T follicular helper cell (primary cell): ENCODE data around the gene TMBIM1.
A peak's percentile ranks its signal among the peaks of the same experiment; 100 is the strongest.

ENCODE experiments used
- DNase-seq: peaks from one replicate; pipeline ENCODE4 v3.0.0-alpha.2; 2020; ENCODE audit warnings: low read depth

Gene TMBIM1

DNA sequence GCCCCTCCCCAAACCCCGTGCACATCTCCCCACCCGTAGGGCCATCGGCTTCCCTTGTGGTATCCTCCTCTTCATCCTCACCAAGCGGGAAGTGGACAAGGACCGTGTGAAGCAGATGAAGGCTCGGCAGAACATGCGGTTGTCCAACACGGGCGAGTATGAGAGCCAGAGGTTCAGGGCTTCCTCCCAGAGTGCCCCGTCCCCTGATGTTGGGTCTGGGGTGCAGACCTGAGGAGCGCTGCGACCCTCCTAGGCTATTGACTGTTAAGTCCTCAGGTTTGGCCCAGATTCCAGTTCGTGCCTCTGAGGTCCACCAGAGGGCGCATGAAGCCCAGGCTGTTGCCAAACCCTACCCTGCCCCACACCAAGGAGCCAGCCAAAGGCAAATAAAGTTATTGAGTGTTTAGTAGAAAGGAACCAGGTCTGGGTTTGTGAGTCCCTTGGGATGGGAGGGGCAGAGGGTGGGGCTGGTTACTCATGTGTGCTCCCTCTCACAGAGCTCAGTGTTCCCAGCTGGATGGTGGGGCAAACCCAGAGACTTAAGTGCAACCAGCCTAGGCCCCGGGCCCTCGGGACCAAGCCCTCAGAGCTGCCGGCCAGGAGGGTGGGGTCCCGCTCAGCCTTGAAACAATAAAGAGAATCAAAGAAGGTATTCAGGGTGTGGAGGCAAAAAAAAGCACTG, 19.6 kb downstream of the TMBIM1 start:
- DNase-seq, result peak; percentile 73

DNA sequence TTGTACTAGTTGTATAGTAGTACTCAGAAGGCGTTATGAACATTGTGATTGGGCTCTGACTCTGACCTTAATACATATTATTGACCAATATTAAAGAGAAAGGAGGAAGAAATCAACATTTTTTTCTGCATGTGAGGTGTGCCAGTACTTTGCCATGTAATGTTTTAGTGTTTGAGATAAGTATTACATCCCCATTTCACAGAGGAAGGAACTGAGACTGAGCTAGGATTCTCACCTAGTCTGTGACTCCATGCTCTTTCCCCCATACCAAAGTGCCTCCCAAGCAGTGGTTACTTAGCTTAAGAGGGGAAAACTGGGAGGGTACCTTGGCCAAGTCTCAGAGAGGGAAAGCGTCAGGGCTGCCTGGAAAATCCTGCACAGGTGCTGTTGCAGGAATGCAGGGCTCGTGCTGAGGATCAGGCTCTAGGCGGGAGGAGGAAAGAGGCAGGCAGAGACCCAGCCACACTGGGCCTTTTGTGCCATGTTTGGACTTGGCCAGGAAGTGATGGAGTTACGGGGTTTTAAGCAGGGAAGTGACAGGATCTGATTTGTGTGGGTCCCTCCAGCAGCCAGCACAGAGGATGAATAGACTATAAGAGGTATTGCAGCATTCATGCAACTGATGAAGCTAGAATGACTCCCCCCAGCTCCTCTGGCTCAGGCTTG, 20.3 kb downstream of the TMBIM1 start:
- DNase-seq, result no peak

DNA sequence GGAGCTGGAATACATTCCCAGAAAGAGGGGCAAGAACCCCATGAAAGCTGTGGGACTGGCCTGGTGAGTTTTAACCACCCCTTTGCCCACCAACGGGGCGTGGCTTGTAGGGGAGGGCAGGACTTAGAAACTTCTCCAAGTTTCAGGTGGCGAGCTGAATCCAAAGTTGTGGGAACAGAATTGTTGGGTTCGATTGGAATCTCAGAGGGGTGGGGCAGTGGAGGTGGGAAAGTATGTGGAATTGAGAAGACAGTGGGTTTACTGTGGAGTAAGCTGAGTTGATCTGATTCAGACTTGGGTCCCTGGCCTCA, 20.9 kb downstream of the TMBIM1 start:
- no peak for DNase-seq

DNA sequence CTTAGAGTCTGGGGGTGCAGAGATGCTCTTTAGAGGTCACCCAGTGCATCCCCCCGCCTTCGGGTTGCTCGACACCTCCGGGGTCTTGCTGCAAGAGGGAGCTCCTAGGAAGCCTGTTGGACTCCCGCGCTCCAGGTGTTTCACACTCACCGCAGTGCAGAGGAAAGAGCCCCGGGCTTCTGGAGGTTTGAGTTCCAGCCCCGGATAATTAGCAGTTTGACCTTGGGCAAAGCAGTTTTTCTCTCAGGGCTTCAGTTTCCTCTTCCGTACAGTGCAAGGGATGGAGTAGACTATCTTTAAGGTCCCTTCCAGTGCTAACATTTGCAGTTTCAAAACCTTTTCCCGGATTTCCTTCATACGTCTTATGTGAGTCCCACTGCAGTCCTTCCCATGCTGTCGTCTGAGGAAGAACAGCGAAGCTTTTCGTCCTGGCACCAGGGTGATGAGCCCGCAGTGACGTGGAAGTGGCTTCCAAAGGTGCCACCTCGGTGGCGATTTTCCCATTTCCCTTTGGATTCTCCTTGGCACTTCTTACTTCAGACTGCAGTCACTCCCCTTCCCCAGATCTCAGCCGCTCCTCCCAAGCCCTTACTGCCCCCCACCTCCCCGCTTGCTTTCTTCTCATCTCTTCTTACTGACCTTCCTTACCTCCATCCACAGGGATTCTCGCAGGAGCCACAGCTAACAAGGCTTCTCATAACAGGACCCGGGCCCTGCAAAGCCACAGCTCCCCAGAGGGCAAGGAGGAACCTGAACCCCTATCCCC, 21.4 kb downstream of the TMBIM1 start:
- no peak for DNase-seq

DNA sequence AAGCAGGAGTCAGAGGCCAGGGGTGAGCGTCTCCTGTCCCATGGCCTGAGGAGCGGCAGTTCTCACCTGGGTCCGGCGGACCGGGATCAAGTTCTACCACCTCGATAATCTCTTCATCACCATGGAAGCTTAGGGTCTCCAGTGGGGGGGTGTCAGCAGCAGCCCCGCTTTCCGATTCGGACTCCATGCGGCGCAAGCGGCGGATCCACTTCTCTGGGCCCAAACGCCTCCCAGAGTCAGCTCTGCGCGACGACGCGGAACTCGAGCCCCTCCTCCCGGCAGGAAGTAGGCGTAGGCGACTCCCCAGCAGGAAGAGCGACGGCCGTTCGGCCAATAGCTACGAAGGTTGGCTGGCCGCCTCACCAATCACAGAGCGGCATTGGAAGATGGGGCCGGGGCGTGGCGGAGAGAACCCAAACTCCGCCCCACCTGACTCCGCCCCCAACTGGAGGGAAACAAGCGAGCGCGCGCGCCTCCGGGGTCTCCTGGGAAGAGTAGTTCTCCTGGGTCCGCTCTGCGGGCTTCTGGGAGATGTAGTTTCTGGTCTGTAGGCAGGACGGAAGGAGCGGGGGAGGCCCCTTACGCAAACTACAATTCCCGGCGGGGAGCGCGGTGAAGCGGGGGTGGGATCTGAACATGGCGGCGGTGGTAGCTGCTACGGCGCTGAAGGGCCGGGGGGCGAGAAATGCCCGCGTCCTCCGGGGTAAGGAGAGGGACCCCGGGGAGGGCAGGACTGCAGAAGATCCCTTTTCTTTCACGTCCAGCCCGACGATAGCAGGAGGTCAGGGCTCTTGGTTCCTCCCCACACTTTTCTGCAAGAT, 22.2 kb downstream of the TMBIM1 start, which contains the start of the genes AAMP and PNKD:
Gene AAMP, minus strand, starts transcription at position 238 of the 821 bp plus-strand sequence. Its CDS starts 51 bp downstream, at position 187.
Gene PNKD, plus strand, starts transcription at position 620 of the 821 bp plus-strand sequence. Its CDS starts 17 bp downstream, at position 637.
- DNase-seq, result peak; percentile 100

DNA sequence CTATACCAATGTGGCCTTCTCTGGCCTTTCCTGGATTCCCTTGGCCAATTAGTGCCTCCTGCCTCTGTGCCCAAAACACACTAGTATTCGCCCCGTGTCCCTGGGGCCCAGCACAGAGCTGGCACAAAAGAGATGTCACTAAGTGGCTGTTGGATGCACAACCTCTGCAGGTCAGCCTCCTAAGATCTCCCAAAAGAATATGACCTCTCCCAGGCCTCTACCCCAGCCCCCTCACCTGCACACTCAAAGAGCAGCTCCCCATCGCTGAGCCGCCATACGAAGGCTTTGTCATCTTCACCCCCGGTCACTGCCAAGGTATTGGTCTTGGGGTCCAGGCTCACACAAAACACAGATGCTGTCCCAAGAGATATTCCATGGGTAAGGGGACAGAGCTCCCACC, 25.0 kb downstream of the TMBIM1 start:
- DNase-seq, result no peak

DNA sequence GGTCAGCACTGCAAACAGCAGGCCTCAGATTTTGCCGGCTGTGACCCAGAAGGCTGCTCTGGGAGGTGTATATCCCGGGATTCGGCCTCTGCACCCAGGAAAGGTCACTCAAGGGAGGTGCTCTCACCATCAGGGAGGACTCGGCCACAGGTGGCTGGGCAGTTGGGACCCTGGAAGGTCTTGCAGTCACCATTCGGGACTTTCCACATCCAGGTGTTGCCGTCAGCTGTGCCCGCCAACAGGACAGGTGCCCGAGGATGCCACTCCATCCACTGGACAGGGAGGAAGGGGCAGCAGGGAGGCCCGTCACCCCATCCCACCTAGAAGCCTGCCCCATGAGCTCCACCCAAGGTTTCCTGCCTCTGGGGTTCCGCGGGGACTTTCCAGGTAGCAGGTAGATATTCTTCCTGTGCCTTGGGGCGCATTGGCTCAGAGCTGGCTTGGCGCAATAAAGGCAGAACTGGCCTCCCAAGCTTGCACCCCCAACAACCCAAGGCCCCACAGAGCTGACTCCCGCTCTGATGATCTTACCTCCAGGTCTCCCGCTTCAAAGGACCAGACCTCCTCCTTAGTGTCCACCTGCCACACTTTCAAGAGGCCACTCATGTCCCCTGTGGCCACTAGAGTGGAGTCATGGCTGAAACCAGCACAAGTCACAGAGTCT, 25.9 kb downstream of the TMBIM1 start:
- DNase-seq, result no peak

DNA sequence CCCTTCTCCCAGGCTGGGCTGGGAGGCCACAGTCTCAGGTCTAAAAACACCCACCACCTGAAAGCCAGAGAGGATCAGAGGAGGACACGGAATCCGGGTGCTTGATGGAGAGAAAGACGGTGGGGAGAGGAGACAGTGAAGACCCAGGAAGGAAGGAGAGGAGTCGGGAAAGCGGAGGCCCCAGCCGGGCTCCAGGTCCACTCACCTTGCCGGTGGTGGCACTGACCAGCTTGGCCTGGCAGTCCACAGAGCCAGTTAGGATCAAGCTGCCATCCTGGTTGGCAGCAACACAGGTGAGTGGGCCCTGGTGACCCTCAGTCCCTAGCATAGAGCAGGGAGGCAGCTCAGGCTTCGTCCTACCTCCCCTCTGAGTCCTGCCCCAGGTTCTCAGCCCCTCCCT, 26.7 kb downstream of the TMBIM1 start:
- no peak for DNase-seq

DNA sequence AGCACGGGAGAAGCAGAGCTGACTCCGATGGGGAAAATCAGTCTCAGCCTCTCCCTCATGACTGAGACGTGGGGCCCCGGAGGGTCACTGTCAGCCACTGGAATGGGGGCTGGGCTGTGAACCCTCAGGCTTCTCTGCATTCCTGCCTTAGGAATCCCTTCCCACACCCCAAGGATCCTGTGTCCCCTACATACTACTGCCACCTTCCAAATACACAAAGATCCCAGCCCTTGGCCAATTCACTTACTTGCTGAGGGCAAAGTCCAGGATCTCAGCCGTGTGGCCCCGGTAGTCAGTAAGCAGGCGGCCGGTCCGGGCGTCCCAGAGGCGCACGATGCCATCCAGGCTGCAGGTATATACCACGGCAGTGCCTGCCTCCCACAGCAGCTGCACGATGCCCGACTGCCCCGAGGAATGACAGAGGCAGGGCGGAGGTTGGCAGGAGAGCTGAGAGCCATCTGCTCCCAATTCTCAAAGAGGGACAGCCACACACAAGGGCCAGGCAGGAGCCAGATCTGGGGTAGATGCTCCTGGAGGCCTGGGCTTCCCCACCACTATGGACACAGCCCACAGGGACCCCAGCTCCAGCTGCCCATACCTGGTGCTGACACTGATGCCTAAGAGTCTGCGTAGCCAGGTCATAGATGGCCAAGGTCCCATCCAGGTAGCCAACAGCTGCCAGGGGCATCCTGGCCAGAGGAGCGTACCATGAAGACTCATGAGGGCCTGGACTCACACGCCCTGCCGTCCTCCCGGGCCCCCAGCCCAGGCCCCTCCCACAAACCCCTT, 27.3 kb downstream of the TMBIM1 start:
- DNase-seq, result no peak

DNA sequence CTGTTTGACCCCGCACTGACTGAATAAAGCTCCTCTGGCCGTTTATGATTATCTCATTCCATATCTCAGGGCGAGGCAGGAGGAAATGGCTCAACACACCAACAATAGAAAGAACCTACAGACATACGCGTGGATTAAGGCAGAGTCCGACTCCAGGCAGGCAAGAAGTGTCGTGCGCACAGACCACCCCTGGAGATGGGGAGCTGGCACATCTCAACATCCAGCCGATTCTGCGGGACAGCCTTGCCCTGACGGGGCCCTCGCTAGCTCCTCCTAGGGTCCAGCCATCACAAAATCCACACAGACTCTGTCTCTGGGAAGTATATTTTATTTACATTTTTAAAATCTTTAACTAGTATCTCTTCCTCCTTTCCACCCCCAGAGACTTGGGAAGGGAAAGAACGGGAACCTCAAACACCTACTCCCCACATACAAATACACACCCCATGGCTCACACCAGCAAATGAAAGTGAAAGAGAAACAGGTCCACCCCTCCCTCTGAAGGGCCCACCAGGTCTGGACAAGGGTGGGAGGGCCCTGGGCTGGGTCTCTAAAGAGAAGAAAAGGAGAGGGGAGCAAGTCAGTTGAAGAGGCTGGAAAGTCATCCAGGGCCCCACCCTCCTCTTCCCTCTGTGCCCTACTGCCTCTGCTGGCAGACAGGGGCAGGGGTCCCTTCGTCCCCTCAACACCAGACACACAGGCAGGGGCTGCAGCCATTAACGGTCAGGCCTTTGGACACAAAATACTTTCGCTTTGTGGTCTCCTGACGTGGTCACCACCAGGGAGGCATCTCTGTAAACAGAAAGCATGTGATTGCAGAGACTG, 28.3 kb downstream of the TMBIM1 start:
- DNase-seq, result no peak

DNA sequence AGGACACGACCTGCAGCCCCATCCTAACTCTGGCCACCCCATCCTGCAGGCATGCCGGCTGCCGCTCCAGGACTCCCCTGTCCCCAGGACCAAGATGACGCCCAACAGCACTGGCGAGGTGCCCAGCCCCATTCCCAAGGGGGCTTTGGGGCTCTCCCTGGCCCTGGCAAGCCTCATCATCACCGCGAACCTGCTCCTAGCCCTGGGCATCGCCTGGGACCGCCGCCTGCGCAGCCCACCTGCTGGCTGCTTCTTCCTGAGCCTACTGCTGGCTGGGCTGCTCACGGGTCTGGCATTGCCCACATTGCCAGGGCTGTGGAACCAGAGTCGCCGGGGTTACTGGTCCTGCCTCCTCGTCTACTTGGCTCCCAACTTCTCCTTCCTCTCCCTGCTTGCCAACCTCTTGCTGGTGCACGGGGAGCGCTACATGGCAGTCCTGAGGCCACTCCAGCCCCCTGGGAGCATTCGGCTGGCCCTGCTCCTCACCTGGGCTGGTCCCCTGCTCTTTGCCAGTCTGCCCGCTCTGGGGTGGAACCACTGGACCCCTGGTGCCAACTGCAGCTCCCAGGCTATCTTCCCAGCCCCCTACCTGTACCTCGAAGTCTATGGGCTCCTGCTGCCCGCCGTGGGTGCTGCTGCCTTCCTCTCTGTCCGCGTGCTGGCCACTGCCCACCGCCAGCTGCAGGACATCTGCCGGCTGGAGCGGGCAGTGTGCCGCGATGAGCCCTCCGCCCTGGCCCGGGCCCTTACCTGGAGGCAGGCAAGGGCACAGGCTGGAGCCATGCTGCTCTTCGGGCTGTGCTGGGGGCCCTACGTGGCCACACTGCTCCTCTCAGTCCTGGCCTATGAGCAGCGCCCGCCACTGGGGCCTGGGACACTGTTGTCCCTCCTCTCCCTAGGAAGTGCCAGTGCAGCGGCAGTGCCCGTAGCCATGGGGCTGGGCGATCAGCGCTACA, 29.4 kb downstream of the TMBIM1 start:
- no peak for DNase-seq

DNA sequence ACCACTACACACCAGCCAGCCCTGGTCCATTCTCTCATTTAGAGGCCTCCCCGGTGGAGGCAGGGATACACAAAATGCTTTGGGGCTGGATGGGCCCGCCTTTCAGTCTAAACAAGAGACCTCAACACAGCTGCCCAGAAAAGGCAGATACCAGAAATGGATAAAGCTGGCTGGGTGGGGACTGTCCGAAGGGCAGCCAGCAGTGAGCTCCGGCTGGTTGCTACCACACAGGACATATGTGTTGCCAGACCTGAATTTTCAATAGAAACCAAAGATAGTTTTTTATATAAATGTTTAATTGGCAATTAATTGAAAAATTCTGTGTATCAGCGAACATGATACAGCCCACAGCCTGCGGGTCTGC, 30.1 kb downstream of the TMBIM1 start:
- DNase-seq, result no peak

DNA sequence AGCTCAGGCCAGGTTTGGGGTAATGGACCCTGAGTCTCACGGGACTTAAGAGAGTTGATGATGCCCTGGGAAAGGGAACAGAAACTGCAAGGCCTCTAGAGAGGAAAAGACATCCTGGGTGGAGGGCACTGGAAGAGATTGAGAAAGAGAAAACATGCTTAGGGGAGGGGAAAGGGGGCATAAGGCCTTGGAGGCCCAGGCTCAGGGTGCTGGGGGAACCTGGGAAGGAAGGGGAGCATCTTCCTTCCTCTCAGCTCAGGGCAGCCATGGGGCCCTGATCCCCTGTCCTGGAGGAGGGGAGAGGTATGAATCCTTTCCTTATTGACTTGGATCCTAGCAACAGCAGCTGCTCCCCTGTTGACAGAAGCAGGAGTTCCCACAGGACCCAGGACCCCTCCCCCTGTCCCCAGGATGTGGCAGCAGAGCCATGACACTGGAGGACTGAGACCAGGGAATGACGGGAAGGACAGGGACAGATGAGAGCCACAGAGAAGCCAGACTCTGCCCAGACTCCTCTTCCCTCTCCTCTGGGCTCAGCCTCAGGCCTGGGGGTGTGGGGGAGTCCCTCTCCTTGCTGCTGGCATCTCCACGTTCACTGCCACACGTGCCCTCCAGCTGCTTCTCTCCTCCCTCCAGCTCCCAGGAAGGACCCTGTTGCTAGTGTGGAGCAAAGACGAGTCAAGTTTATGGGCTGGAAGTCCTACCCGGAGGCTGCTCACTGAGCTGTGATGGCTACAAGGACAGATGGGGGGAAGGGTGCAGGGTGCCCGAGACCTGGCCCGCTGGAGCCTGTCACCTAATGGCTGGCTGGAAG, 30.7 kb downstream of the TMBIM1 start:
- no peak for DNase-seq

DNA sequence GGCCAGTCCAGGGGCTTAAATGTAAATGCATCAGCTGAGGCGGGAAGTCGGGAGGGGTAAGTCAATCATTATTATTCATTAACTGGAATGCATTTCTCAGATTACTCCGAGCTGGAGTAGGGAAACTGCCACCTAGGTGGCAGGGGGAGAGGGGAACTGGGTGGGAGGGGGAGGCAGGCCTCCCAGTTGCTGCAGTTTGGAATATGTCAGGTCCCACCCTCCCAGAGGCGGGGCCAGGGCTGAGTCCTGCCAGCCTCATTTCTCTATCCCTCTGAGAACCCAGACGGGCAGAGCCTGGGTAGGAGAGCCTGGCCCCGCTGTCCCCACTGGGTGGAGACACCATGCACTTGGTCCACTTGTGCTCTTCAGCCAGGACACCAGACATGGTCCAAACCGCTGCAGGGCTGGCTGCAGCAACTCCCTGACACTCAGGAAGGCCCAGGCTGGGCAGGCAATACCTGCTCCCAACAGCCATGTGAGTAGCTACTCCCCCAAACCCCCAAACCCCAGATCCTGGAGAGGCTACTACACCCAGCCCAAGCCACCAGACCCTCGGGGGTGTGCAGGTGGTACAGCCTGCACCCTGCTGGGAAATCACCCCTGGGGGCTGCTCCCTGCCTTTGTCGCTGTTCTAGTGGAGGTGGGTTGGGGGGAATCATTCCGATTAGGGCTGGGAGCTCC, 31.4 kb downstream of the TMBIM1 start, which contains the start of gene GPBAR1:
Gene GPBAR1, plus strand, starts transcription at position 274 of the 681 bp plus-strand sequence. CDS start 1,710 bp downstream, outside the sequence.
- no peak for DNase-seq

DNA sequence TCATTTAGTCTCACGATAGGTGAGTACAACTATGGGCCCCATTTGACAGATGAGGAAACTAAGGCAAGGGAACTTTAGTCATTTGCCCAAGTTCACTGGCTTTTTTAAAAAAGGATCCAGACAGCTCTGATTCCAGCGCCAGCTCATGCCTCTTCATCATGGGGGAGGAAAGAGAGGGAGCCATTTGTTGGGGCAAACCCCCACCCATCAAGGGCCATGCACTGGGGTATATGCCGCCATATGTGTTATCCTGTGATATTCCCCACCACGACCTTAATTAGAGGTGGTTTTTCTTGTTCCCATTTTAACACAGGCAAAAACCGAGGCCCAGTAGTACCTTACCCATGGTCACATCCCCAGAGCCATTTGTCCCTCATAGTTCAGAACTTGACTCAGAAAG, 32.1 kb downstream of the TMBIM1 start:
- DNase-seq, result no peak

DNA sequence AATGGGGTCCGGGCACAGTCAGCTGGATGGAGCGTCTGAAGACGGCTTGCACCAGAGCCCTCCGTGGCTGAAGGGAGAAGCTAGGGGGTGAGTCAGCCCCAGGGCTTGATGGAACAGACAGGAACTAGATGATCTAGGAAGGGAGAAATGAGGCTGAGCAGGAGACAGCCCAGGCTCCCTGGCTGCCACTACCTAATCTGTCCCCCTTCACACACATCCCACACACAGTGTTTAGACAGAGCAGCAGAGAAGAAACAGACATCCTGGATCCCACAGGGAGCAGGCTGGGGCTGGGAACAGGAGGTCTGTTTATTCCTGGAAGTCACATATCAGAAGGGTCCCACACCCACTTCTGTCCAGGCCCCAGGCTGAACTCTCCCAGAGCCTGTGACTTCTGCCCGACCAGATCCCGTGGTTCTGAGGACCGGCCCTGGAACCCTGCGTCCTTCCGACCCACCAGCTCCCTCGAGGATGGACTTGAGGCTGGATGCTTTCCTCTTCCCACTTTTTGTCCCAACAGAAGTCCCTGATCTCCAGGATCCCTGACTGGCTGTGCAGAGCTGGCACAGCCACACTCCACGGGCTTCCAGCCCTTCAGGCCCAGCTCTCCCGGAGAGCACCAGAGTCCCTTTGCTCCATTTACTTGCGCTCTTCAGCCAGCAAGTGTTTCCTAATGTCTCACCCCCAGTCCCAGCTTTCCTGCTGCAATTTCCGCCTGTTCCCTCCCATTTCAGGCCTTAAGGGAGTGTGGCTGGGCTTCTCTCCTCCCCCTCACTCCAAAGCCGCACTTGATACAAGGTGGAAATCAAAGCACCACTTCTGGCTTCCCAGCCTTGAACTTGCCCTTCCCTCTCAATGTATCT, 33.0 kb downstream of the TMBIM1 start:
- no peak for DNase-seq
